HG02642 (cell line): ENCODE results near the gene RIBC2.

ENCODE experiments used
- ATAC-seq: cut with Tn5 transposase; IDR thresholded peaks from one replicate; pipeline ENCODE4 v1.9.1; 2021; ENCODE audit warnings: mild to moderate bottlenecking; ENCODE audit not compliant: unreplicated experiment, poor library complexity

Gene RIBC2

DNA sequence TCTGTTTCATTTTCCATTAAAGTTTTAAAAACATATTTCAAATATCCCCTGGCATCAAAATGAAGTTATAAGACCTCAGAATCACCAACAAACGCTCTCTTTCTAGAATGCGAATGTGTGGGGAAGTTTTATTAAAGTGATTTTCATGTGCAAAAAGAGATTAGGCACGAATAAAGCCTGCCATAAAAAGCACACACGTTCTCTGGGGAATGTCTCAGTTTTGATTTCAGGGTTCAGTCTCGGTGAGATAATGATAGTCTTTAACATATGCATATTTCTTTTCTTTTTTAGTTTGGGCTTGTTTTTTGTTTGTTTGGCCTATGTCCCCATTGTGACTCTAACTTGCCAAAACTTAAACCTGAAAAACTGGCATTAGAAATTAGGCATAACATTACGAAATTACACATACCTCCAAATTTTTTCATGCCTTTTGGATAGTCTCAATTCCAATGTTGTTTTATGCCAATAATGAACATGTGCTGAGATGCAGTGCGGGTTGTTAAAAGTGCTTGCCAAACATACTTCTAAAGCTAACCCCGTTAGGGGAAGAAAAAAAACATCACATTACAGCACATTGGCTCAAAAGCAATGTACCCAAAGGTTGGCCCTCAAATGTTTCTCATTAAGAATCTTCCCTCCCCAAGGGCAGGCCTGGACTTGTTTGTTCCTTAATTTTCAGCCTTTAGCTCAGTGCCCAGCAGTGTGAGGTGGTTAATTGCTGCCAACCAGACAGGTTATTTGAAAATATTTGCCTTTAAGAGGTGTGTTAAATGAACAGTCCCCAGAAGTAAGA lies 56.0 kb downstream of the RIBC2 start:
- no peak for ATAC-seq

DNA sequence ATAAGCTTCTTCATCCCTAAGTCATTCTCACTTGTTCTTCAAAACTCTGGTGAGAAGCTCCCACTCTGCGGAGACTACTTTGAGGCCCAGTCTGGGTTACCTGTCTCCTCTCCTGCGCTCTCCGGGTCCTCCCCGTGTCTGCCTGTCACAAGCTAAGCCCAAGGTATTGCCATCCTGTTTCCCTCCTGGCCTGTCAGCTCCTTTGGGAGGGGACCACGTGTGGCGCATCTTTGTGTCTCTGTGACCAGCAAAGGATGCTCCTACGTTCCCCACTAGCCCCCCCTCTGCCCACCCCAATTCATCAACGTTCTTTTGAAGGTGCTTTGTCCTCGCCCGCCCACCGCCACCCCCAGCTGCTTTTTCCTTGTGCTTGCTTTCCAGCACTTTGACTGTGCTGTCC lies 57.4 kb downstream of the RIBC2 start:
- ATAC-seq = no peak

DNA sequence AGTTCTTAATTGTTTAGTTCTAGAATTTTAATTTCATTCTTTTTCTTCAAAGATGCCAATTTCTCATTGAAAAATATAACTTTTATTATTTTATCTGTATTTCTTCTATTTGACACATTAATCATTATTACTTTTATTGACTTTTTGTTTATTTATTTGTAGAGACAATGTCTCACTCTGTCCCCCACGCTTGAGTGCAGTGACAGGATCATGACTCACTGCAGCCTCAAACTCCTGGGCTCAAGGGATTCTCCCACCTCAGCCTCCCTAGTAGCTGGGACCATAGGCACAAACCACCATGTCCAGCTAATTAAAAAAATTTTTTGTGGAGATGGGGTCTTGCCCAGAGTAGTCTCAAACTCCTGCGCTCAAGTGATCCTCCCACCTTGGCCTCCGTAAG lies 58.9 kb downstream of the RIBC2 start:
- ATAC-seq = no peak

DNA sequence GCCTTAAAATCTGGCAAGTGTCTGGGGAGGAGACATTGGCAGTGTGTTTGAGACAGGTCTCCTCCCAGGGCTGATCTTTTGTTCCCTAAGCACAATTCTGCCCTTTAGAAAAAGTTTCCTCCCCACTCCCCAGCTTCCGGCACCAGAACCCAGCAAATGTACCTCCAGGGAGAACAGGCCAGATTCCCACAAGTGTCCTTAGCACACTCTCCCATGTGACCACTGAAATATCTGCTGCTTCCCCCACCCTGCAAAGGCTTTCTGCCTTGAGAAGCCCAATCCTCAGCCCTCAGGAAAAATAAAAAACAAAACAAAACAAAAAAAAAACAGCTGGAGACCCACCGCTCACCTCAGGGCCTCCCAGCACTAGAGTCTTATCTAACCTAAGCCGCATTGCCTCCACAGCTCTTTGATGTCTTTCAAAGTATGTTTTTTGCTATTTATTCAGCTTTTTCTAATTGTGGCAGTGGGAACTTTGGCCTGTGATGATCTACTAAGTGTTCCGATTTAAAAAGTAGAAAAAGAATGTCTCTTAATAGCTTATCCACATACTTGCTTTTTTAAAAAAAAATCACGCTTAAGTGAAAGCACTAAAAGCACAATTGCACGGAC lies 60.2 kb downstream of the RIBC2 start:
- ATAC-seq = no peak

DNA sequence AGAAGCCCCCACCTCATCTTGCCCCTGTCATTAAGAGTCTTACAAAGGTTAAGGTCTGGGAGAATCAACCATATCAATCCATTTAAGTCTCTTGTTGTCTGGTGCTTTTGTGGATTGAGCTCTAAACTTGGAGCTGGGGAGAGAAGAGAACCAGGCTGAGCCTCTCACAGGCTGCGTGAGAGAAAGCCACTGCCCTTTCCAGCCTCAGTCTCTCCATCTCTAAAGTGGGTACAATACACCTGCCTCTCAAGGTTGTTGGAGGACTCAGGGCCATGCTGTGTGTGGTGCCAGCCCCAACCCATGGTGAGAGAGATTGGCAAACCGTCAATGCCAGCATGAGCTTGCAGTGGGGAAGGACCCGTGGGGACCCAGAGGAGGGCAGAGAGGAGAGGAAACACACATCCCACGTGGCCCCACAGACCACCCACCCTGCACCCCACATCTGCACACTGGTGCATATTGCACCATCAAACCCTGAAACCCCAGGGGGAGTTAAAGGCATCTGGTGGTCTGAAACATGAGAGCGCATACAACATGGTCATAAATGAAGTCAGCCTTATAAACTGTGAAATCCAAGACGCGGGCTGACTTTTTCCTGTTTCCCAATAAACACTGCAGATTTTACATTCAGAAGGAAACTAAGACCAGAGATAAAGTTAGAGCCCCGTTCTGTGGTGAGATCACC lies 61.7 kb downstream of the RIBC2 start:
- ATAC-seq = no peak

DNA sequence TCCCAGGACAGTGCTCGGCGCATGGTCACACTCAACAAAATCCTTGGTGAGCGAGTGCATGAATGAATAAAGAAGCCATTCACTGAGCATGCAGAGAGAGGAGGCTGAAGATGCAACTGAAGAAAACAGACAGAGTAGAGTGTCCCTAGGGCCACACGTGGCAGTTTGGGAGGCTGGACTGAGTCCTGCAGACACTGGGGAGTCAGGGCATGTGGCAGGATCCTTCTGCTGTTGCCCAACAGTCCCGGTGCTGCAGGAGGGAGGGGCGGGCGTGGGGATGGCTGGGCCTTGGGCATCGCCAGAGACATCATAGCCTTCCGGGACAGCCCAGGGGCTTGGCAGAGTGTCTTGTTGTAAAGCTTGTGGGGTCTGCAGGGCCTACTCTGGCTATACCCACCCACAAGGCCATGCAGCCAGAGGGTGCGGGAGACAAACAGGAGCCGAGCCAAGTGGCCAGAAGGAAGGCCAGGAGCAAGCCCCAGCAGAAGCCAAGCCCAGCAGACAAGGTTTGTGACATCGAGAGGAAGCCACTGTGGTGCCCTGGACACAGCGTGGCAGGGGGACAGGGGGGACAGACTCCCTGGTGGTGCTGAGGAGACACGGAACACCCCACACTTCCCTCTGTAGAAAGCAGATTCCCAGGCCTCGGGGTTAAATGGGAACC lies 62.5 kb downstream of the RIBC2 start:
- no peak for ATAC-seq

DNA sequence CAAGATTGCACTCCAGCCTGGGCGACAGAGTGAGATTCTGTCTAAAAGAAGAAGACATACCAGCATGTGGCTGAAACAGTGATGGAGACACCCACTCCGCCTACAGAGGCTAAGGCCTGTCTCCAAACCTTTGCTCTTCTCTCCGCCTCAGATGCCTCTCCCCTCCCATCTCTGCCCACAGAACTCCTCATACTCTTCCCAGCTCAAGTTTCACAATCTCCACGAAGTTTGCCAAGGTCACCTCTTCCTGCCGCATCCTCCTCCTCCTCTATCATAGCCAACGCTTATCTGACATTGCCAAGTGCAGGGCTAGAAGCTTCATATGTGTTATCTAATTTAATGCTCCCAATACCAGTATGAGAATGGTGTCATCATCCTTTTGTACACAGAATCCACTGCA lies 63.3 kb downstream of the RIBC2 start:
- ATAC-seq = no peak

DNA sequence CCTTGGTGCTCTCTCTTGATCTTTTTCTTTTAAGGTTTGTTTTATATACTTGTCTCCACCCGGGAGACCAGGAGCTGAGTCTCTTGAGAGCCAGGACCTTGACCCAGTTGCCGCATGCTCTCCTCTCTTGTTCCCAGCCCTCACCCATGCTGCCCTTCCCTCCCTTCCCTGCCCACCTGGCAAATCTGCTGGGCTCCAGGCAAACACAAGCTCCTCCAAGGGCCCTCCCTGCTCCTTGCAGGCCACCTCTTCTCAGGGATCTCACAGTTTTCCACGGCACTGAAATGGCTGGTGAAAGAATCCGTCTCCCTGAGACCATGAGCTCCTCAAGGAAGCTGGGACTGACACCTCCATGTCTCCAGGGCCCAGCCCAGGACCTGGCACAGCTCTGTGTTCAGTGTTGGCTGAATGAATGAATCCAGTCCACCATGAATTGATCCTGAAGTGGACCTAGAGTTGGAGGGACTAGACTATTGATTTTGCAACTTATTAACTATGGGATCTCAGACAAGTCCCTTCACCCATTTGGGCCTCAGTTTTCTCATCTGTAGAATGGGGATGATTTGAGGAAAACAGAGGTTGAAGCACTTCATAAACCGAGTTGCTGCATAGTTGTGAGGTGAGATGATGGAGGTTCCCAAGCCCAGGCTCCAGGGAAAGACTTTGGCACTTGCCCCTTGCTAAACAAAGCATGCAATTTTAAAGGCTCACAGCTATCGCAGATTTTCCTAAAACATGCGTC lies 64.0 kb downstream of the RIBC2 start:
- ATAC-seq = no peak

DNA sequence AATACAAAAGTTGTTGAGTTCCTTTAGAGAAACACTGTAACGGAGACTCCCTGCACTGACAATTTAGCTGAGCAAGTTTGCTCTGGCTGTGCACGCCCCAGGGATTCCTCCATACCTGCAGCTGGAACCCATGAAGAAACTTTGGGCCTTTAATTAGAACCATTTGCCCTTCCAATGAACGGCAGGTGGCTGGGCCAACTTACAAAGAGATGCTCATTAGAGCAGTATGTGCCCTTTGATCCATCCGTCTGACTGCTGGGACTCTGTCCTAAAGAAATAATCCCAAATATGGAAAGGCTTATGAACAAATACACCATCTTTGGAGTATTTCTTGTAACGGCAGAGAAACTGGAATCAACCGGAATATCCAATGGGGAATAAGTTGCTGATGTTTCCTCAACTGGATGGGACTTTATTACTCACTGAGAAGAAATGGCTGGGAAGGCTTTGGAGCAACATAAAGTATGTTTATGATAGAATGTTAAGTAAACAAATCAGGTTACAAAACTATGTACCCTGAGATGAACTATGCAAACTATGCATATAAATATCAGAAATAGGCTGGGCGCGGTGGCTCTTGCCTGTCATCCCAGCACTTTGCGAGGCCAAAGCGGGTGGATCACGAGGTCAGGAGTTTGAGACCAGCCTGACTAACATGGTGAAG lies 64.7 kb downstream of the RIBC2 start:
- no peak for ATAC-seq

DNA sequence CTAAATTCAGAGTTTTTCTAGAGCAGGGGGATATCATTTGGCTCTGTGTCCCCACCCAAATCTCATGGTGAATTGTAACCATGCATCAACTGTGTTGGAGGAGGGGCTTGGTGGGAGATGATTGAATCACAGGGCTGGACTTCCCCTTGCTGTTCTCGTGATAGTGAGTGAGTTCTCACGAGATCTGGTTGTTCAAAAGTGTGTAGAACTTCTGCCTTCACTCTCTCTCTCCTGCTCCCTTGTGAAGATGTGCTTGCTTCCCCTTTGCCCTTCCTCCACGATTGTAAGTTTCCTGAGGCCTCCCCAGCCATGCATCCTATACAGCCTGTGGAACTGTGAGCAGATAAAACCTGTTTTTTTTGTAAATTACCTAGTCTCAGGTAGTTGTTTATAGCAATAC lies 67.2 kb downstream of the RIBC2 start:
- ATAC-seq = no peak

DNA sequence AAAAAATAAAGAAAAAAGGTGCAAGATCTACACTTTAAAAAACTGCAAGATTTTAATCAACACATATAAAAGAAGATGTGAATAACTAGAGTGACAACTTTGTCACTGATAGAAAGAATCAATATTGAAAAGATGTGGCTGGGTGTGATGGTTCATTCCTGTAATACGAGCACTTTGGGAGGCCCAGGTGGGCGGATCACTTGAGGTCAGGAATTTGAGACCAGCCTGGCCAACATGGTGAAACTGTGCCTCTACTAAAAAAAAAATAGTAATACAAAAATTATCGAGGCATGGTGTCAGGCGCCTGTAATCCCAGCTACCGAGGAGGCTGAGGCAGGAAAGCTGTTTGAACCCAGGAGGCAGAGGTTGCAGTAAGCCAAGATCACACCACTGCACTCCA lies 68.2 kb downstream of the RIBC2 start:
- no peak for ATAC-seq
